Neural cell (in vitro differentiated cells): ENCODE results near the gene ZNF268. TPM values are rescaled to one million over a fixed set of nuclear protein-coding genes. Genes with fewer than 3 reads are reported as not detected.
"Not testable (repeated sequence)": the region's sequence is repeated elsewhere in the genome, so short reads cannot be mapped to it uniquely, and the experiment has no call there.

ENCODE experiments used
- H2AFZ ChIP-seq: fragments of 200-600, 300-800 bp; sonication (generic), shearing (Covaris generic); 2 replicates; pipeline ENCODE4 v1.6.0; 2014; ENCODE audit warnings: low read depth, mild to moderate bottlenecking, antibody characterized with exemption, low read length, moderate library complexity
- H3F3A ChIP-seq: fragments of 200-600 bp; shearing (Covaris generic); 2 replicates; pipeline ENCODE4 v1.6.1; 2016; ENCODE audit warnings: mild to moderate bottlenecking, moderate library complexity, mixed read lengths, antibody characterized with exemption, low read length; ENCODE audit not compliant: insufficient read depth, poor library complexity, severe bottlenecking
- H3K27ac ChIP-seq: fragments of 200-600, 300-800 bp; sonication (generic), shearing (Covaris generic); 2 replicates; pipeline ENCODE4 v1.5.1; 2014; ENCODE audit warnings: mild to moderate bottlenecking, low read length, moderate library complexity
- H3K27me3 ChIP-seq: fragments of 300-800, 200-600 bp; sonication (generic), shearing (Covaris generic); 2 replicates; pipeline ENCODE4 v1.6.0; 2014; ENCODE audit warnings: mild to moderate bottlenecking, low read depth, low read length, moderate library complexity; ENCODE audit not compliant: insufficient read depth
- H3K36me3 ChIP-seq: fragments of 300-800, 200-600 bp; sonication (generic), shearing (Covaris generic); 2 replicates; pipeline ENCODE4 v1.5.1; 2014; ENCODE audit warnings: mild to moderate bottlenecking, antibody characterized with exemption, low read length, moderate library complexity; ENCODE audit not compliant: insufficient read depth
- H3K4me2 ChIP-seq: fragments of 300-800, 200-600 bp; sonication (generic), shearing (Covaris generic); 2 replicates; pipeline ENCODE4 v1.6.0; 2014; ENCODE audit warnings: mild to moderate bottlenecking, low read length
- H3K4me3 ChIP-seq: fragments of 300-800, 200-600 bp; sonication (generic), shearing (Covaris generic); 2 replicates; pipeline ENCODE4 v1.5.1; 2014; ENCODE audit warnings: mild to moderate bottlenecking, low read length, moderate library complexity
- H3K79me2 ChIP-seq: fragments of 200-600 bp; shearing (Covaris generic); replicated peaks from 2 replicates; pipeline ENCODE4 v1.6.0; 2014; ENCODE audit warnings: mild to moderate bottlenecking, low read length, moderate library complexity; ENCODE audit not compliant: insufficient read depth
- H3K9ac ChIP-seq: fragments of 300-800, 200-600 bp; sonication (generic), shearing (Covaris generic); 2 replicates; pipeline ENCODE4 v1.6.1; 2016; ENCODE audit warnings: mild to moderate bottlenecking, low read length, mixed read lengths
- H3K9me2 ChIP-seq: fragments of 200-600 bp; shearing (Covaris generic); 2 replicates; pipeline ENCODE4 v1.6.1; 2016; ENCODE audit warnings: mild to moderate bottlenecking, low read length, mixed read lengths; ENCODE audit not compliant: insufficient read depth
- H3K9me3 ChIP-seq: fragments of 200-600, 300-800 bp; sonication (generic), shearing (Covaris generic); 2 replicates; pipeline ENCODE4 v1.6.1; 2016; ENCODE audit warnings: mild to moderate bottlenecking, mixed run types, low read length, moderate library complexity, mixed read lengths
- H4K20me1 ChIP-seq: fragments of 200-600 bp; shearing (Covaris generic); 2 replicates; pipeline ENCODE4 v1.6.1; 2016; ENCODE audit warnings: mild to moderate bottlenecking, mixed run types; ENCODE audit not compliant: insufficient read depth
- CTCF ChIP-seq: fragments of 450-650 bp; IDR thresholded peaks from 2 replicates; pipeline ENCODE4 v1.5.1; 2014; ENCODE audit warnings: antibody characterized with exemption, mild to moderate bottlenecking, moderate library complexity; ENCODE audit not compliant: poor library complexity, severe bottlenecking
- EP300 ChIP-seq: fragments of 450-650 bp; conservative IDR thresholded peaks from 2 replicates; pipeline ENCODE4 v1.6.1; 2014; ENCODE audit warnings: antibody characterized with exemption, mild to moderate bottlenecking, moderate library complexity; ENCODE audit not compliant: poor library complexity, severe bottlenecking
- EZH2 ChIP-seq: fragments of 200-600, 300-800 bp; shearing (Covaris generic), sonication (generic); IDR thresholded peaks from 2 replicates; pipeline ENCODE4 v1.6.1; 2014; ENCODE audit warnings: antibody characterized with exemption, low read length, borderline replicate concordance, mild to moderate bottlenecking; ENCODE audit not compliant: insufficient read depth, poor library complexity, severe bottlenecking
- MXI1 ChIP-seq: fragments of 450-650 bp; conservative IDR thresholded peaks from 2 replicates; pipeline ENCODE4 v1.6.1; 2014; ENCODE audit warnings: antibody characterized with exemption, mild to moderate bottlenecking; ENCODE audit not compliant: poor library complexity, severe bottlenecking
- POLR2AphosphoS5 ChIP-seq: IDR thresholded peaks from 2 replicates; pipeline ENCODE4 v1.6.1; 2012
- RAD21 ChIP-seq: fragments of 450-650 bp; conservative IDR thresholded peaks from 2 replicates; pipeline ENCODE4 v1.6.1; 2014; ENCODE audit warnings: antibody characterized with exemption, mild to moderate bottlenecking, moderate library complexity
- REST ChIP-seq: IDR thresholded peaks from 2 replicates; pipeline ENCODE4 v1.6.1; 2012; ENCODE audit warnings: borderline replicate concordance
- SMC3 ChIP-seq: fragments of 450-650 bp; conservative IDR thresholded peaks from 2 replicates; pipeline ENCODE4 v1.6.1; 2014; ENCODE audit warnings: antibody characterized with exemption, mild to moderate bottlenecking, moderate library complexity; ENCODE audit not compliant: poor library complexity
- TAF1 ChIP-seq: IDR thresholded peaks from 2 replicates; pipeline ENCODE4 v1.6.1; 2012; ENCODE audit warnings: low read depth
- polyA plus RNA-seq: library from polyadenylated mRNA; depleted of rRNA; stranded (reverse); fragments of >200 nt; gene quantifications from 2 replicates; pipeline ENCODE4 v1.2.3, GENCODE V29; 2014

Gene ZNF268
- polyA plus RNA-seq, 1 donor from 2014 or later: 23.5 TPM

- H3K36me3 ChIP-seq: no peaks in the 10 kb centered on the region
- no peaks in the 10 kb centered on the region for H3K27me3 ChIP-seq
- no peak overlapping the region for H3K4me3 ChIP-seq
- no peak overlapping the region for H3K9ac ChIP-seq
- no peak overlapping the region for H2AFZ ChIP-seq
- no peaks in the 10 kb centered on the region for H3F3A ChIP-seq
- H4K20me1 ChIP-seq: no peaks in the 10 kb centered on the region
- H3K9me3 ChIP-seq: no peaks in the 10 kb centered on the region
- H3K4me2 ChIP-seq: no peak overlapping the region
- H3K9me2 ChIP-seq: no peaks in the 10 kb centered on the region
- no peaks in the 10 kb centered on the region for H3K79me2 ChIP-seq
- no peak overlapping the region for H3K27ac ChIP-seq
- TF ChIP-seq CTCF (no peak), TAF1 (no peak), EP300 (no peak), MXI1 (no peak), POLR2AphosphoS5 (no peak), REST (no peak), SMC3 (no peak), EZH2 (no peak), RAD21 (no peak)
Measured at GRCh38 chr12:133251732-133252131, 70.4 kb downstream of the ZNF268 start.

- H3K4me2 ChIP-seq, H3K4me3 ChIP-seq, H3K79me2 ChIP-seq, H3F3A ChIP-seq, H3K27me3 ChIP-seq, H3K9ac ChIP-seq, H3K9me2 ChIP-seq, H3K9me3 ChIP-seq, H3K27ac ChIP-seq, H2AFZ ChIP-seq, H4K20me1 ChIP-seq, H3K36me3 ChIP-seq: not testable (repeated sequence)
Measured at GRCh38 chr12:133255833-133256232, 74.5 kb downstream of the ZNF268 start.

GRCh38 chr12:133256321-133256720 is 75.0 kb downstream of the ZNF268 start:
- H3K9me2 ChIP-seq: no peaks in the 10 kb centered on the region
- no peaks in the 10 kb centered on the region for H3K27me3 ChIP-seq
- TF ChIP-seq MXI1 (no peak), SMC3 (no peak), TAF1 (no peak), REST (no peak), CTCF (no peak), RAD21 (no peak), POLR2AphosphoS5 (no peak), EP300 (no peak), EZH2 (no peak)
- no peaks in the 10 kb centered on the region for H3K36me3 ChIP-seq
- no peaks in the 10 kb centered on the region for H3K79me2 ChIP-seq
- no peak overlapping the region for H3K4me2 ChIP-seq
- no peaks in the 10 kb centered on the region for H3F3A ChIP-seq
- H2AFZ ChIP-seq: no peak overlapping the region
- H3K4me3 ChIP-seq: no peak overlapping the region
- H3K27ac ChIP-seq: no peak overlapping the region
- H3K9ac ChIP-seq: no peak overlapping the region
- H4K20me1 ChIP-seq: no peaks in the 10 kb centered on the region
- H3K9me3 ChIP-seq: no peaks in the 10 kb centered on the region
